Caco-2 (cell line): ENCODE results near the gene STXBP1. TPM values are rescaled to one million over a fixed set of nuclear protein-coding genes. Genes with fewer than 3 reads are reported as not detected.
A peak's percentile ranks its signal among the peaks of the same experiment; 100 is the strongest.

Experiments
- BruUV-seq: library from RNA; stranded (reverse); fragments of 400-500 nt; replicated peaks from 2 replicates; lab custom pipeline; 2021; lab: Mats Ljungman, UMichigan
- CTCF ChIA-PET: fragments of 300-600 bp; sonication (Branson Sonifier 250); formaldehyde crosslinking; loops from one replicate; lab custom pipeline; 2022; ENCODE audit warnings: antibody characterized with exemption; lab: Charles Lee
- POLR2A ChIA-PET: fragments of 300-600 bp; sonication (Branson Sonifier 250); formaldehyde crosslinking; loops from one replicate; lab custom pipeline; 2022; ENCODE audit warnings: antibody characterized with exemption; lab: Charles Lee
- DNase-seq, 2 experiments: peaks; one replicate each; pipeline versions ENCODE4 v3.0.0 to v3.0.0-alpha.2; 2020 to 2022
- H3K27me3 ChIP-seq: replicated peaks from 2 replicates; pipeline ENCODE4 v1.6.0; 2011; ENCODE audit warnings: low read length; ENCODE audit not compliant: control insufficient read depth, insufficient read depth
- H3K36me3 ChIP-seq: 2 replicates; pipeline ENCODE4 v1.5.1; 2011; ENCODE audit warnings: low read length; ENCODE audit not compliant: control insufficient read depth, insufficient read depth
- H3K4me1 ChIP-seq: fragments of 250-450 bp; sonication (Bioruptor Pico); 2 replicates; pipeline ENCODE4 v1.5.1; 2020; ENCODE audit warnings: mild to moderate bottlenecking
- H3K4me3 ChIP-seq: 2 replicates; pipeline ENCODE4 v1.5.1; 2011; ENCODE audit warnings: low read depth, mild to moderate bottlenecking, control low read depth, low read length
- H3K9me3 ChIP-seq: fragments of 250-450 bp; sonication (Bioruptor Pico); 2 replicates; pipeline ENCODE4 v1.5.1; 2020; ENCODE audit warnings: mild to moderate bottlenecking, moderate library complexity
- H3K27ac Mint-ChIP-seq: one replicate; pipeline ENCODE4 v1.8.0; 2022; ENCODE audit warnings: mixed read lengths; ENCODE audit not compliant: unreplicated experiment
- H3K27me3 Mint-ChIP-seq: one replicate; pipeline ENCODE4 v1.8.0; 2022; ENCODE audit warnings: mixed read lengths; ENCODE audit not compliant: insufficient read depth, unreplicated experiment
- H3K36me3 Mint-ChIP-seq: one replicate; pipeline ENCODE4 v1.8.0; 2022; ENCODE audit warnings: mild to moderate bottlenecking, mixed read lengths; ENCODE audit not compliant: insufficient read depth, unreplicated experiment
- H3K4me1 Mint-ChIP-seq: one replicate; pipeline ENCODE4 v1.8.0; 2022; ENCODE audit warnings: low read depth, mixed read lengths; ENCODE audit not compliant: unreplicated experiment
- H3K4me3 Mint-ChIP-seq: one replicate; pipeline ENCODE4 v1.8.0; 2022; ENCODE audit warnings: mild to moderate bottlenecking, moderate library complexity, mixed read lengths; ENCODE audit not compliant: unreplicated experiment
- H3K9me3 Mint-ChIP-seq: one replicate; pipeline ENCODE4 v1.8.0; 2022; ENCODE audit warnings: mixed read lengths; ENCODE audit not compliant: unreplicated experiment
- intact Hi-C: fragments of 100-400 bp; cut with micrococcal nuclease; formaldehyde crosslinking; loops from one replicate; pipeline ENCODE4 v1.10.0; 2022; ENCODE audit not compliant: unreplicated experiment
- total RNA-seq: library from RNA; stranded (reverse); gene quantifications from 2 replicates; pipeline ENCODE4 v1.2.3, GENCODE V29; 2022
- TF ChIP-seq, protein P1 (sequence below), 2 experiments: fragments of 200-600 bp in 1 of 2; IDR thresholded peaks; 1 replicate in 1 of 2; 2 replicates in 1 of 2; pipeline versions ENCODE4 v1.5.1 to v1.8.0; 2011 to 2022; ENCODE audit warnings: antibody characterized with exemption in 1 of 2, control low read depth in 1 of 2, inconsistent platforms in 1 of 2, low read depth in 1 of 2, low read length in 1 of 2, mild to moderate bottlenecking in 1 of 2, moderate library complexity in 1 of 2; ENCODE audit not compliant: insufficient read depth in 1 of 2, severe bottlenecking in 1 of 2, unreplicated experiment in 1 of 2

STXBP1 gene
- total RNA-seq, 1 experiment from 2014 or later: 5.5 TPM

DNA sequence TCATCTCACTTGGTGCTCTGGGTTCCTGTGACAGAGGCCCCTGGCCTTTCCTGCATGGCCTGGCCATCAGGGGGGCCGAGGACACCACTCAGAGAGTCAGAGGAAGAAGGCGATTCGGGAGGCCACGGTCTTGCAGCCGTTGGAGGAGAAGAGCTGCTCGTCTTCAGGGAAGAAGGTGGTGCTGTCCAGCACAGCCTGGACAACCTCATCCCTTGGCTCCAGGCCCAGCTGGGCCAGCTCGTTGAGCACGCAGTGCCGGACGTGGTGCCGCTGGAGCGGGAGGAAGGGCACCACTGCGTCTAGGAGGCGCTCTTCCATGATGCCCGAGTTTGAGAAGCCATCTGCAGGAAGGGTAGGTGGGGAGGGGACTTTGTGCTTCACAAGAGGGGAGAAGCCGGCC lies 119.9 kb downstream of the STXBP1 start:
- BruUV-seq: no TSS peak
- Histone ChIP-seq H3K4me1 (no peaks in the 10 kb centered on the region), H3K9me3 (no peaks in the 10 kb centered on the region), H3K27me3 (no peaks in the 10 kb centered on the region), H3K4me3 (no peak overlapping the region), H3K36me3 (no peaks in the 10 kb centered on the region)
- H3K27ac Mint-ChIP-seq: no peak overlapping the region
- ChIA-PET CTCF (no interaction called here), POLR2A (no interaction called here)
- no peak overlapping the region for H3K4me3 Mint-ChIP-seq
- peaks cover 4% of the 10 kb centered on the region for H3K27me3 Mint-ChIP-seq
- no peak for DNase-seq
- no peaks in the 10 kb centered on the region for H3K9me3 Mint-ChIP-seq
- TF ChIP-seq, protein P1, sequence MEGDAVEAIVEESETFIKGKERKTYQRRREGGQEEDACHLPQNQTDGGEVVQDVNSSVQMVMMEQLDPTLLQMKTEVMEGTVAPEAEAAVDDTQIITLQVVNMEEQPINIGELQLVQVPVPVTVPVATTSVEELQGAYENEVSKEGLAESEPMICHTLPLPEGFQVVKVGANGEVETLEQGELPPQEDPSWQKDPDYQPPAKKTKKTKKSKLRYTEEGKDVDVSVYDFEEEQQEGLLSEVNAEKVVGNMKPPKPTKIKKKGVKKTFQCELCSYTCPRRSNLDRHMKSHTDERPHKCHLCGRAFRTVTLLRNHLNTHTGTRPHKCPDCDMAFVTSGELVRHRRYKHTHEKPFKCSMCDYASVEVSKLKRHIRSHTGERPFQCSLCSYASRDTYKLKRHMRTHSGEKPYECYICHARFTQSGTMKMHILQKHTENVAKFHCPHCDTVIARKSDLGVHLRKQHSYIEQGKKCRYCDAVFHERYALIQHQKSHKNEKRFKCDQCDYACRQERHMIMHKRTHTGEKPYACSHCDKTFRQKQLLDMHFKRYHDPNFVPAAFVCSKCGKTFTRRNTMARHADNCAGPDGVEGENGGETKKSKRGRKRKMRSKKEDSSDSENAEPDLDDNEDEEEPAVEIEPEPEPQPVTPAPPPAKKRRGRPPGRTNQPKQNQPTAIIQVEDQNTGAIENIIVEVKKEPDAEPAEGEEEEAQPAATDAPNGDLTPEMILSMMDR (IDR thresholded peaks at IDR 0.05; ENCODE audit: insufficient read depth in 1 of 2, low read depth in 1 of 2, low read length in 1 of 2, severe bottlenecking in 1 of 2, unreplicated experiment in 1 of 2): no peak
- H3K4me1 Mint-ChIP-seq: no peaks in the 10 kb centered on the region
- intact Hi-C loops: no loop called here
- peaks cover 7% of the 10 kb centered on the region for H3K36me3 Mint-ChIP-seq

DNA sequence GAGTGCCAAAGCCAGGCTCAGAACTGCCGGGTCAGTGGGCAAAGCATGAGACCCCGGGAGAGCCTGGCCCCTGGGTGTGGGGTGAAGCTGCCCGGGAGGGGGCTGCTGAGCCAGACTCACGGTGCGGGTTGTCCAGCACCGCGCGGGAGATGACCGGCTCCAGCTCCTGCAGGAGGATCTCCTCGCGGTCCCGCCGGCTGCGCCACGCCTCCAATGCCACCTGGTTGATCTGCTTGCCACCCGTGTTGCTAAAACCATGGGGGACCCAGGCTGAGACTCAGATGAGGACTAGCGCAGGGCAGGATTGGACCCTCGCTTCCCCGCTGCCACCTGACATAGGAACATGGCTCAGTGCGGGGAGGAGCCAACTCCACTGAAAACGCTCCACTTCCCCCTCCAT lies 120.4 kb downstream of the STXBP1 start:
- no peak for DNase-seq
- H3K36me3 ChIP-seq: no peaks in the 10 kb centered on the region
- H3K27me3 Mint-ChIP-seq: peaks cover 4% of the 10 kb centered on the region
- H3K4me3 Mint-ChIP-seq: no peak overlapping the region
- CTCF ChIA-PET: no interaction called here
- H3K4me1 Mint-ChIP-seq: no peaks in the 10 kb centered on the region
- H3K9me3 ChIP-seq: no peaks in the 10 kb centered on the region
- H3K4me3 ChIP-seq: no peak overlapping the region
- BruUV-seq: no TSS peak
- H3K27ac Mint-ChIP-seq: no peak overlapping the region
- H3K4me1 ChIP-seq: no peaks in the 10 kb centered on the region
- TF ChIP-seq, protein P1 (IDR thresholded peaks at IDR 0.05; ENCODE audit: insufficient read depth in 1 of 2, low read depth in 1 of 2, low read length in 1 of 2, severe bottlenecking in 1 of 2, unreplicated experiment in 1 of 2): no peak
- no peaks in the 10 kb centered on the region for H3K27me3 ChIP-seq
- POLR2A ChIA-PET: no interaction called here
- H3K9me3 Mint-ChIP-seq: no peaks in the 10 kb centered on the region
- H3K36me3 Mint-ChIP-seq: peaks cover 7% of the 10 kb centered on the region
- intact Hi-C loops: no loop called here

DNA sequence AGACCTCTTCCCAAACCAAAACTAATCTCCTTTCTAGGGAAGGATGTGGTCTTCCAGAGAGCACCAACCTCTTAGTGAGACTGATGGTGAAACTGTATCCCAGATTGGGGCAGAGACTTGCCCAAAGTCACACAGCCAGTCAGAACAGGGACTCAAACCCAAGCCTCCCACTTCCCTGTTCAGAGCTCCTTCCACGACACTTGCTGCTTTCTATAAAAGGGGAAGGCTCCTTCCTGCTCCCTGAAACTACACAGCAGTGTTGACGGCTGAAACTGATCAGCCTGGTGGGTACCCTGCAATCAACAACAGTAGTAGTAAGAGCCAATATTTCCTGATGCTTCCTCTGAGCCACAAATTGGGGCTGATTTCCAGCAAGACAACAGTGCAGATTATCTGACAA lies 121.5 kb downstream of the STXBP1 start:
- Mint-ChIP-seq H3K4me1 (no peaks in the 10 kb centered on the region), H3K27me3 (peaks cover 10% of the 10 kb centered on the region), H3K9me3 (no peaks in the 10 kb centered on the region), H3K4me3 (peak overlapping the region; percentile 55), H3K36me3 (peaks cover 7% of the 10 kb centered on the region), H3K27ac (no peak overlapping the region)
- no TSS peak for BruUV-seq
- Histone ChIP-seq H3K4me3 (no peak overlapping the region), H3K4me1 (no peaks in the 10 kb centered on the region), H3K9me3 (no peaks in the 10 kb centered on the region), H3K27me3 (no peaks in the 10 kb centered on the region; the same call in 1 of the 2 replicates), H3K36me3 (no peaks in the 10 kb centered on the region)
- no peak for DNase-seq
- TF ChIP-seq, protein P1 (IDR thresholded peaks at IDR 0.05; ENCODE audit: insufficient read depth in 1 of 2, low read depth in 1 of 2, low read length in 1 of 2, severe bottlenecking in 1 of 2, unreplicated experiment in 1 of 2): no peak
- intact Hi-C loops: loop anchor here (1.0 to 2.0 kb wide), 2 partner anchors 143 to 229 kb away; no protein-coding TSS in a partner anchor
- POLR2A ChIA-PET: no interaction called here
- CTCF ChIA-PET: interaction anchor here (1.6 to 2.1 kb wide), 2 partner anchors 21 to 51 kb away, joined by 10 to 30 read pairs; partner anchors contain the start of gene CDK9
